Pancreas (tissue), 10 donors: Measurements from ENCODE around the gene CABYR. TPM values are rescaled to one million over a fixed set of nuclear protein-coding genes. Genes with fewer than 3 reads are reported as not detected.
A peak's percentile ranks its signal among the peaks of the same experiment; 100 is the strongest.

Experiments
- ATAC-seq, 4 donors: fragments of 200-7000 bp; cut with Tn5 transposase; one replicate each; pipeline versions ENCODE4 v1.8.0 to v1.9.1; 2020; ENCODE audit warnings: mild to moderate bottlenecking in 4 of 4, moderate library complexity in 4 of 4
- DNase-seq, 6 donors: peaks; one replicate each; pipeline ENCODE4 v3.0.0-alpha.2; 2020
- FAIRE-seq: peaks from 2 replicates; lab custom pipeline; 2012; peaks lifted over from hg19 to GRCh38; lab: Jason Lieb, UNC
- H3K27ac ChIP-seq, 4 donors: fragments of 200-600 bp; sonication (generic); 1 replicate in 3 of 4; 2 replicates in 1 of 4; pipeline versions ENCODE4 v1.5.0 to v1.8.0; 2020
- H3K27me3 ChIP-seq, 4 donors: fragments of 200-600 bp; one replicate each; pipeline ENCODE4 v1.8.0; 2021
- H3K36me3 ChIP-seq, 3 donors: fragments of 200-600 bp; sonication (generic) in 1 of 3; one replicate each; pipeline versions ENCODE4 v1.5.0 to v1.8.0; 2020 to 2021
- H3K4me1 ChIP-seq, 3 donors: fragments of 200-600 bp; one replicate each; pipeline ENCODE4 v1.8.0; 2021
- H3K4me3 ChIP-seq, 4 donors: fragments of 200-600 bp; sonication (generic) in 2 of 4; one replicate each; pipeline versions ENCODE4 v1.5.0 to v1.8.0; 2020 to 2021
- H3K9me3 ChIP-seq, 4 donors: fragments of 200-600 bp; one replicate each; pipeline ENCODE4 v1.8.0; 2021
- CTCF ChIP-seq, 4 donors: fragments of 200-600 bp; sonication (generic) in 3 of 4; IDR thresholded peaks; one replicate each; pipeline versions ENCODE4 v1.5.0 to v1.8.0; 2021; ENCODE audit warnings: antibody characterized with exemption in 4 of 4
- WGBS, 2 donors: extraction: QIAGEN DNeasy Blood & Tissue Kit; methylation state at CpG; one replicate each; pipeline ENCODE4 v1.1.7; 2013; 5-methylcytosine and 5-hydroxymethylcytosine counted together
- intact Hi-C, 3 donors: fragments of 100-400 bp; cut with DNase I; formaldehyde crosslinking; loops; one replicate each; pipeline versions ENCODE4 v1.11.1 to v1.14.2; 2022
- polyA plus RNA-seq, 2 donors: library from polyadenylated mRNA; stranded (reverse); fragments of 200-250 nt; gene quantifications; one replicate each; pipeline ENCODE4 v1.2.3, GENCODE V29; 2013
- total RNA-seq, 6 donors: library from RNA; stranded (reverse); fragmentation: NEBNext Ultra II Directional in 4 of 6; extraction: Animal tissue kit (Norgen Biotek cat#: 25700) in 4 of 6; gene quantifications; one replicate each; pipeline versions ENCODE4 v1.2.1 to v1.2.4, GENCODE V29; 2021 to 2023
- donor health status: healthy with polysubstance abuse.
- donor health status: DM: no; HTN: no; CAD: no; lungs with moderate emphysema.
- donor health status: DM: no; HTN: no; CAD: no.
- donor health status: control.
- donor health status: control.
- donor health status: Bipolar disorder and iron deficiency.
- donor health status: DM: yes; HTN: yes; CAD: no.
- donor health status: DM: no; HTN: no; CAD: no.
- donor health status: DM: no; HTN: no; CAD: no.
- donor health status: DM: yes; HTN: yes; CAD: no.

Gene CABYR
- total and polyA plus RNA-seq, 8 donors: 0.20 to 0.78 (median 0.25) TPM; not detected in 1

- no peak for TF ChIP-seq CTCF (IDR thresholded peaks at IDR 0.05)
- intact Hi-C loops: no loop called here
- H3K27me3 ChIP-seq: no peaks in the 10 kb centered on the region
- H3K4me3 ChIP-seq: no peak overlapping the region
- no peak overlapping the region for H3K27ac ChIP-seq
- 86 to 91% methylated on average over 3 of the region's 3 CpGs for WGBS, 2 donors
- no peaks in the 10 kb centered on the region for H3K36me3 ChIP-seq
- H3K9me3 ChIP-seq: no peaks in the 10 kb centered on the region
- ATAC-seq: no peak
- FAIRE-seq: no peak
- no peak for DNase-seq
- H3K4me1 ChIP-seq: no peaks in the 10 kb centered on the region
Measured at GRCh38 chr18:24173997-24174396, 35.1 kb downstream of the CABYR start.

GRCh38 chr18:24176727-24177416 lies 38.0 kb downstream of the CABYR start:
- no peak for FAIRE-seq
- peak; percentile 56 to 85 (median 81) for ATAC-seq
- Histone ChIP-seq H3K36me3 (no peaks in the 10 kb centered on the region), H3K27ac (no peak overlapping the region), H3K9me3 (no peaks in the 10 kb centered on the region), H3K4me1 (no peaks in the 10 kb centered on the region), H3K27me3 (no peaks in the 10 kb centered on the region), H3K4me3 (no peak overlapping the region)
- DNase-seq: peak in 5 of 6 donors; percentile 22 to 76 (median 55)
- WGBS, 2 donors: 67 to 68% methylated on average over 7 of the region's 7 CpGs
- intact Hi-C loops: no loop called here
- peak; percentile 40 to 63 (median 49) for TF ChIP-seq CTCF (IDR thresholded peaks at IDR 0.05)

GRCh38 chr18:24177499-24178133 lies 38.8 kb downstream of the CABYR start:
- H3K27ac ChIP-seq: no peak overlapping the region
- ATAC-seq: peak in 1 of 4 donors; percentile 29
- 59 to 61% methylated on average over 5 of the region's 5 CpGs for WGBS, 2 donors
- FAIRE-seq: no peak
- TF ChIP-seq CTCF (IDR thresholded peaks at IDR 0.05): no peak
- H3K27me3 ChIP-seq: no peaks in the 10 kb centered on the region
- no peaks in the 10 kb centered on the region for H3K36me3 ChIP-seq
- H3K4me3 ChIP-seq: no peak overlapping the region
- intact Hi-C loops: no loop called here
- no peak for DNase-seq
- H3K9me3 ChIP-seq: no peaks in the 10 kb centered on the region
- no peaks in the 10 kb centered on the region for H3K4me1 ChIP-seq

GRCh38 chr18:24180048-24180447 lies 41.2 kb downstream of the CABYR start:
- no peak for TF ChIP-seq CTCF (IDR thresholded peaks at IDR 0.05)

GRCh38 chr18:24181806-24182205 lies 42.9 kb downstream of the CABYR start:
- intact Hi-C loops: no loop called here
- no peak for TF ChIP-seq CTCF (IDR thresholded peaks at IDR 0.05)
- Histone ChIP-seq H3K4me1 (no peaks in the 10 kb centered on the region), H3K36me3 (no peaks in the 10 kb centered on the region), H3K9me3 (no peaks in the 10 kb centered on the region), H3K27ac (no peak overlapping the region), H3K27me3 (no peaks in the 10 kb centered on the region), H3K4me3 (no peak overlapping the region)
- DNase-seq (no peak), ATAC-seq (no peak), FAIRE-seq (no peak)
- 60 to 65% methylated on average over 2 of the region's 2 CpGs for WGBS, 2 donors

More at GRCh38 chr18:24180048-24180447, 41.2 kb downstream of the CABYR start:
- Histone ChIP-seq H3K27me3 (no peaks in the 10 kb centered on the region), H3K4me1 (no peaks in the 10 kb centered on the region), H3K9me3 (no peaks in the 10 kb centered on the region), H3K27ac (no peak overlapping the region), H3K4me3 (no peak overlapping the region), H3K36me3 (no peaks in the 10 kb centered on the region)
- intact Hi-C loops: no loop called here
- no peak for FAIRE-seq
- 83 to 88% methylated on average over 1 of the region's 1 CpG for WGBS, 2 donors
- no peak for ATAC-seq
- no peak for DNase-seq
